OCI-LY7 (cell line): ENCODE measurements around the gene CCN6. TPM values are rescaled to one million over a fixed set of nuclear protein-coding genes. Genes with fewer than 3 reads are reported as not detected.

ENCODE experiments used
- BruUV-seq: library from RNA; stranded (reverse); fragments of 400-500 nt; replicated peaks from 2 replicates; lab custom pipeline; 2021; lab: Mats Ljungman, UMichigan
- CTCF ChIA-PET: fragments of 300-600 bp; sonication (Branson Sonifier 250); formaldehyde crosslinking; loops from one replicate; lab custom pipeline; 2022; ENCODE audit warnings: antibody characterized with exemption; ENCODE audit not compliant: unreplicated experiment; lab: Charles Lee
- POLR2A ChIA-PET: fragments of 300-600 bp; sonication (Branson Sonifier 250); formaldehyde crosslinking; loops from one replicate; lab custom pipeline; 2022; ENCODE audit warnings: antibody characterized with exemption; lab: Charles Lee
- DNase-seq: peaks from one replicate; pipeline ENCODE4 v3.0.0-alpha.2; 2015; ENCODE audit warnings: low spot score
- H2AFZ ChIP-seq: fragments of 200-600 bp; sonication (generic), shearing (Covaris generic); 2 replicates; pipeline ENCODE4 v1.6.1; 2014; ENCODE audit warnings: mild to moderate bottlenecking, antibody characterized with exemption, low read length, moderate library complexity
- H3K27ac ChIP-seq: fragments of 200-600 bp; sonication (generic); 2 replicates; pipeline ENCODE4 v1.5.1; 2014; ENCODE audit warnings: mixed run types, low read depth, mild to moderate bottlenecking, moderate library complexity, low read length, inconsistent platforms; ENCODE audit not compliant: poor library complexity, severe bottlenecking
- H3K36me3 ChIP-seq: fragments of 200-600 bp; sonication (generic); 2 replicates; pipeline ENCODE4 v1.6.1; 2014; ENCODE audit warnings: mild to moderate bottlenecking, antibody characterized with exemption, low read length, moderate library complexity, mixed read lengths; ENCODE audit not compliant: insufficient read depth
- H3K4me1 ChIP-seq: fragments of 200-600 bp; sonication (generic); 2 replicates; pipeline ENCODE4 v1.5.1; 2014; ENCODE audit warnings: mild to moderate bottlenecking, low read length; ENCODE audit not compliant: insufficient read depth, poor library complexity, severe bottlenecking
- H3K4me2 ChIP-seq: fragments of 200-600 bp; sonication (generic); 2 replicates; pipeline ENCODE4 v1.6.1; 2014; ENCODE audit warnings: mild to moderate bottlenecking, low read length
- H3K4me3 ChIP-seq: fragments of 200-600 bp; sonication (generic); 2 replicates; pipeline ENCODE4 v1.5.1; 2014; ENCODE audit warnings: mild to moderate bottlenecking, low read depth, low read length; ENCODE audit not compliant: poor library complexity, severe bottlenecking
- H3K79me2 ChIP-seq: fragments of 200-600 bp; sonication (generic); 2 replicates; pipeline ENCODE4 v1.6.1; 2016; ENCODE audit warnings: low read depth, mild to moderate bottlenecking, low read length, moderate library complexity, mixed read lengths; ENCODE audit not compliant: insufficient read depth
- H3K9me2 ChIP-seq: fragments of 200-600 bp; sonication (generic); 2 replicates; pipeline ENCODE4 v1.6.1; 2016; ENCODE audit warnings: mild to moderate bottlenecking, low read length, mixed read lengths; ENCODE audit not compliant: insufficient read depth
- H3K9me3 ChIP-seq: fragments of 200-600 bp; sonication (generic); 2 replicates; pipeline ENCODE4 v1.6.1; 2014; ENCODE audit warnings: mild to moderate bottlenecking, mixed run types, low read length, mixed read lengths
- H4K20me1 ChIP-seq: fragments of 200-600 bp; sonication (generic); 2 replicates; pipeline ENCODE4 v1.6.1; 2014; ENCODE audit warnings: mild to moderate bottlenecking, antibody characterized with exemption, low read length, moderate library complexity, mixed read lengths; ENCODE audit not compliant: insufficient read depth
- CTCF ChIP-seq: fragments of 200-600 bp; sonication (generic); conservative IDR thresholded peaks from 2 replicates; pipeline ENCODE4 v1.5.1; 2014; ENCODE audit warnings: mild to moderate bottlenecking, antibody characterized with exemption, low read length, moderate library complexity, mixed read lengths
- EZH2phosphoT487 ChIP-seq: fragments of 200-600 bp; sonication (generic); IDR thresholded peaks from 2 replicates; pipeline ENCODE4 v1.6.1; 2018; ENCODE audit warnings: low read depth, borderline replicate concordance, mild to moderate bottlenecking, mixed run types, antibody characterized with exemption, low read length, moderate library complexity, mixed read lengths
- intact Hi-C: fragments of 100-400 bp; cut with micrococcal nuclease; formaldehyde crosslinking; loops from one replicate; pipeline ENCODE4 v1.10.0; 2022; ENCODE audit not compliant: unreplicated experiment
- total RNA-seq, 2 experiments: library from RNA; depleted of rRNA in 1 of 2; stranded (reverse); fragments of >200 nt in 1 of 2; shearing (Covaris generic) in 1 of 2; gene quantifications; 2 replicates each; pipeline ENCODE4 v1.2.3, GENCODE V29; 2014 to 2022

CCN6 gene
- total RNA-seq, 2 experiments from 2014 or later: not detected

DNA sequence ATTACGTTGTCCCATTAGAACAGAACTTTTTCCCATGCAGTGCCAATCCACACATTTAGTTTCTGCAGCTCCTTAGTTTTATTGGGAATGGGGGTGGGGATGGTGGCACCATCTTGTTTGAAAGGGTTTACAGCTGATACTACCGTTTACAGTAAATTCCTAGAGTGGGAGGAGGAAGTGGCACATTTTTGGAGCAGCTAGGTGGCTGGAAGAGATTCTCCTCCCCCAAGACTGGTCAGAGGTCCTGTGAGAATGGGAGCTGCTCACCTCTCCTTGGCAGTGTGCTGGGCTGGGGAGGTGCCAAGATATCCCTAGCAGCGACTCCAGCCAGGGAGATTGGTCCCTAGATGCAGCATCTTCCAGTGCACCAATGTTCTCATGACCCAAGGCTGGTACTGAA is 12.4 kb upstream of the CCN6 start:
- CTCF ChIA-PET: interaction anchor here (2.0 kb wide), 1 partner anchor 46 kb away, joined by 5 read pairs; the partner anchor contains the start of genes FAM229B and TUBE1
- Histone ChIP-seq H3K79me2 (no peaks in the 10 kb centered on the region), H3K4me1 (peaks cover 6% of the 10 kb centered on the region), H3K36me3 (no peaks in the 10 kb centered on the region), H3K9me2 (no peaks in the 10 kb centered on the region; the same call in 1 of the 2 replicates), H3K4me3 (no peak overlapping the region), H3K27ac (no peak overlapping the region), H3K9me3 (no peaks in the 10 kb centered on the region; the same call in 1 of the 2 replicates), H3K4me2 (no peak overlapping the region), H4K20me1 (no peaks in the 10 kb centered on the region), H2AFZ (no peak overlapping the region)
- no TSS peak for BruUV-seq
- DNase-seq: no peak
- TF ChIP-seq CTCF (no peak), EZH2phosphoT487 (no peak)
- POLR2A ChIA-PET: interaction anchor here (0.7 to 1.2 kb wide), 5 partner anchors 9 to 782 kb away, joined by 3 read pairs; a partner anchor contains a TSS
- intact Hi-C loops: loop anchor here (5.0 to 10.0 kb wide), 2 partner anchors 559 to 987 kb away; partner anchors contain the start of gene REV3L

- peak; percentile 94 for DNase-seq
- Histone ChIP-seq H3K4me1 (peaks cover 6% of the 10 kb centered on the region), H3K4me2 (peak overlapping the region; percentile 65), H3K79me2 (no peaks in the 10 kb centered on the region), H3K36me3 (no peaks in the 10 kb centered on the region), H4K20me1 (no peaks in the 10 kb centered on the region), H3K9me2 (no peaks in the 10 kb centered on the region; the same call in 1 of the 2 replicates), H3K4me3 (peak overlapping the region; percentile 70), H2AFZ (peak overlapping the region; percentile 99), H3K27ac (peak overlapping the region; percentile 75), H3K9me3 (no peaks in the 10 kb centered on the region; the same call in 1 of the 2 replicates)
- peak; percentile 97 for TF ChIP-seq CTCF
- TF ChIP-seq EZH2phosphoT487: no peak
- intact Hi-C loops: loop anchor here (1.0 to 10.0 kb wide), 6 partner anchors 46 to 989 kb away; partner anchors contain the start of genes FYN and REV3L
- POLR2A ChIA-PET: interaction anchor here (0.6 to 0.8 kb wide), 5 partner anchors 10 to 873 kb away, joined by 3 to 8 read pairs (median 7); no protein-coding TSS in a partner anchor
- CTCF ChIA-PET: interaction anchor here (0.6 to 1.3 kb wide), 4 partner anchors 15 to 560 kb away, joined by 3 to 10 read pairs (median 3); partner anchors contain the start of genes FAM229B, REV3L and TUBE1
- no TSS peak for BruUV-seq
These were observed 10.6 kb upstream of the CCN6 start for GRCh38 chr6:112043032-112044007.
